Stimulated activated CD8-positive, alpha-beta memory T cell treated with anti-CD3 and anti-CD28 coated beads, Interleukin-7, amount 100 ng/mL, for 24 hours (primary cell): Measurements from ENCODE around the gene PLPP6.
"Not testable (repeated sequence)": the region's sequence is repeated elsewhere in the genome, so short reads cannot be mapped to it uniquely, and the experiment has no call there.

Experiments
- DNase-seq: peaks from one replicate; pipeline ENCODE4 v3.0.0-alpha.2; 2020; ENCODE audit warnings: low read depth

PLPP6 gene

GRCh38 chr9:4662108-4662988 is at the start of gene PLPP6:
TSS of gene PLPP6 (plus strand) at chr9:4662294. CDS start at chr9:4662376, 82 bp downstream.
- peak; percentile 59 for DNase-seq

DNA sequence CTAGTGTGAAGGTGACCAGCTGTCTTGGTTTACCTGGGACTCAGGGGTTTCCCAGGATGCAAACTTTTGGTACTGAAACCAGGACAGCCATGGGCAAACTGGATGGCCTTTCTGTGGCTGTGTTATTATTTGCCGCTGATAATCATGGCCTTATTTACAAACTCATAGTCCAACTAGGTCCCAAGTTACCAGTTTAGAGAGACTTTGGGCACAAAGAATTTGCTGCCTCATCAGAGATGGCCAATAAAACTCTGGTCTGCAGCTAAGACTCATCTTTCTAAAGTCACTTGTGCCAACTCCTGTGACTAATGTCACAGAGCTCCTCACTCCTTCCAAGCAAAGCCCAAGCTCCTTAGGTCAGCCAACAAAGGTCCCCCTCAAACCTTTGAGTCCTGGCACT is 47.5 kb upstream of the PLPP6 start:
- no peak for DNase-seq

DNA sequence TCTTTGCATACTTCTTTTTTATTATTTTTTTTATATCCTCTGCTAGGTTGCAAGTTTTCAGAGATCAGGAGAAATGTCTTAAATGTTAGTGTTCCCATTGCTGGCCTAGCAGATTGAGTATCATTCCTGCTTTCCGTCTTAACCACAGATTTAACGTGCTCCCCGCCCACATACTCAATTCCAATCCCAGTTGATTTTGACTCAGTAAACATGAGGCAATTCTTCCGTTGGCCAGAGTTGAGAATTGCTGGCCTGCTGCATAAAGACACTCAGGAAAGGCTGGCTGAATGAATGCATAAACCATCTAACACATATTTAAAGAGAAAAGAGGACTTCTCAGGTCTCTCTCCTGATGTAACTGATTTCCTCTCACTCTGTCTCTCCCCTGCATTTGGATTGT is 46.8 kb upstream of the PLPP6 start:
- no peak for DNase-seq

DNA sequence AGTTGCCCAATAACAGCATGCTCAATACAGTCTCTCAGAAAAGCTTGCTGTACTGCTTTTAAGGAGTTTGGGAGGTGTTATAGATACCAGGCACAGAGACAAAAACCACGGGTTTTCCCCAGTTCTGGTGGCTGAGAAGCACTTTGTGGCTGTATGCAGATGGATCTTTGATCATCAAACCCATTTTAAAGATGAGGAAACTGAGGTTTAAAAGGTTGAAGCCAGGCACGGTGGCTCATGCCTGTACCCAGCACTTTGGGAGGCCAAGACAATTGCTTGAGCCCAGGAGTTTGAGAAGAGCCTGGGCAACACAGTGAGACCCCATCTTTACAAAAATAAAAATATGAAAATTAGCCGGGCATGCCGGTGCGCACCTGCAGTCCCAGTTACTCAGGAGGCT is 46.3 kb upstream of the PLPP6 start:
- DNase-seq, result no peak

DNA sequence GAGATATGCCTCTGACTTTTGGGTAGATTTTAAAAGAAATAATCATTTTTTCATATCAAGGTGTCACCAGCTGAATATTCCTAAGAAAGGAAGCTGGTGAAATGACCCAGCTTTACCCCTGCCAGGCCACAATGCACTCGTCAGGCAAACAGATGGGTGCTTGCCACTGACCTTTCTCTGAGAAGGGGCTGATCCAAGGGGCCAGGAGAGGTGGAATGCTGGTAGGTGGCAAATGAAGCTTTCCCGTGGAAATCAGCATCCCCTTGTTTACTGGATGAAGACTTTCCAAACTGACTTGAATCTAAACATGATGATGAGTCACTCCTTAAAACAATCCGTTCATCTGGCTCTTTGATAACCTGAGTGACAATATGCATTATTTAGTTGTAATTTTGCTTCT is 44.3 kb upstream of the PLPP6 start:
- no peak for DNase-seq

DNA sequence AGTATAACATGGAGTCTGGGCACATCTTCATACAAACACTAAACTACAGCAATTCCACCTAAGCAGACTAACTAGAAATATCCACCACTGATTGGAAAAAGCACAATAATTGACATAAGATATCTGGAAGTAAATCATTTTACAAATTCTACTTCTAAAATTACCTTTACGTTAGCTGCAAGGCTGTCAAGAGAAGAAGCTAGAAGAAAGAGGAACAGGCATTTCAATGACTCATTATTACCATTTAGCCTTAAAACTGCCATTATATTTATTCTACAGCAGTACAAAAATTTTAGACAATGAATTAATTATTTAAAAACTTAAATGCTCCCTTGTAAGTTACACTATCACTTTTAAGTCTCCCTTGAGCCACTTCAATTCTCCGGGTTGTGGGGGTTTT is 43.4 kb upstream of the PLPP6 start:
- no peak for DNase-seq

- no peak for DNase-seq
Observed at GRCh38 chr9:4620057-4620765, 41.9 kb upstream of the PLPP6 start.

DNA sequence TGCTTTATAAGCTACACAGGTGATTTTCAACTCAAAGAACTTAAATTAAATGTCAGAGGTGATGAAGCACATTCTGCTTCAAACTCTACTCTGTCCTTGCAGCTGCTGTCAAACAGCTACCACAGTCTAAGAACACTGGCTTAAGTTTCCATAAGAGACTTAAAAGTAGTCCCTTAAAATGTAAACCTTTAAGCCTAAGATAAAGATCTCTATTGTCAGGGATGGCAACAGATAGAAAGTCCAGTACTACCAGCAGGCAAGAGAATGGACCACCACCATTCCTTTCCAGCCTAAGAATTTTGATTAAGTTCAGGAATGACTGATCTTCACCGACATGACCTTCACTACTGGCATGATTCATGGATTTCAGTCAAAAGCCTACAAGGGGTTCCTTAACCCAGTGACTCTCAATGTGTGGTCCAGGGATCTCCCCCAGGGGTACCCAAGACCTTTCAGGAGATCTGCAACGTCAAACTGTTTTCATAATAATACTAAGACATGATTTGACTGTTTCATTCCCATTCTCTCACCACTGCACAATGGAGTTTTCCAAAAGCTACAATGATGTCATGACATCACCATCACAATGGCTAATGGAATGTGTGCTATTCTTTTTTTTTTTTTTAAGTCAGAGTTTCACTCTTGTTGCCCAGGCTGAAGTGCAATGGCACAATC is 41.1 kb upstream of the PLPP6 start:
- no peak for DNase-seq

GRCh38 chr9:4622016-4622415 is 40.1 kb upstream of the PLPP6 start:
- no peak for DNase-seq

- DNase-seq, result no peak
Observed at GRCh38 chr9:4630836-4631235, 31.3 kb upstream of the PLPP6 start.

DNA sequence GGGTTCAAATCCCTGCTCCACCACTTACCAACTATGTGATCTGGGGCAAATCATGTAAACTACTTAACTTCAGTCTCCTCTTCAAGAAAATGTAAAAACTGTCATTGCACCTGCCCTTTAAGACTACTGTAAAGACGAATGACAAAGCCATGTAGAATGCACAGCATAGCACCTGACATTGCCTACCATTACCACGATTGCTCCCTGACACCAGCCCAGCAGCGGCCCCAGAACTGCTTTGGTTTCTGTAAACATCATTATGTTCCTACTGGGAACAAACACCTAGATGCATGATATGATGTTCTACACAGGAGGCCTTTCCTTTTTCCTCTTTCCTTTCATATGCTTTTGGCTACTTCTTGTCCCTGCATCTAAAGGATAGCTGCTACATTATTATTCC is 23.1 kb upstream of the PLPP6 start:
- DNase-seq, result no peak

DNA sequence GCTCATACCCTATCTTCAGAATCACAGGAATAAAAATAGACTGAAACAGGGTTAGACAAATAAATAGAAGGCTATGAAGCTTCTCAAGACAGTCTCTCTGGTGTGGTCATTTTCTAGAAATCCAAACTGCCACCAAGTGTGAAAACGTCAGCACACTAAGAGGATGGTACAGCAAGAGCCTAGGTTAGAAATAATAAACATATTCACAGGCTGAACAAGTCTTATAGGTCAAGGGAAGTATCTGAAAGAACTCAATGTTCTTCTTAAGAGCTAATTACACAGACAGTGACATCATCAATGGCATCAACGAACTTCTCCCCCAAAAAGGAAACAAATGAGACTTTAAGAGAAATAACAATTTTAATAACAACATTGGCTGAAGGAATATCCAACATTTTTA is 22.7 kb upstream of the PLPP6 start:
- DNase-seq, result no peak

DNA sequence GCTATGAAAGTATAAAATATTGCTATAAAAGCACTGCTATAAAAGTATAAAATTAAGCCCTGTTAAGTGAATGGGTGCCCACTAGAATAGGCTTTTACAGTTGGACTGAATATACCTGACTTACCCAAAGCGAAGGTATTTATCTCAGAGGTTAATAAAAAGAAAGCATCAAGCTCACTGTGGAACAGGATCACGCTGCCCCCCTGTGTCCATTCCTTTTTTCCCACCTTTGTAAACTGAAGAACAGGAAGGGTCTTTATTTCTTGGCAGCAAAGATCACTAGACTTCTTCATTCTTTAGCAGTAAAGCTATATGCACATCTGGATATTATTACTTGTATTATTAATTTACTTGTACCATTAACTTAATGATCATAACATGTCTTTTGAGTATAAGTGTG is 22.1 kb upstream of the PLPP6 start:
- DNase-seq, result no peak

DNA sequence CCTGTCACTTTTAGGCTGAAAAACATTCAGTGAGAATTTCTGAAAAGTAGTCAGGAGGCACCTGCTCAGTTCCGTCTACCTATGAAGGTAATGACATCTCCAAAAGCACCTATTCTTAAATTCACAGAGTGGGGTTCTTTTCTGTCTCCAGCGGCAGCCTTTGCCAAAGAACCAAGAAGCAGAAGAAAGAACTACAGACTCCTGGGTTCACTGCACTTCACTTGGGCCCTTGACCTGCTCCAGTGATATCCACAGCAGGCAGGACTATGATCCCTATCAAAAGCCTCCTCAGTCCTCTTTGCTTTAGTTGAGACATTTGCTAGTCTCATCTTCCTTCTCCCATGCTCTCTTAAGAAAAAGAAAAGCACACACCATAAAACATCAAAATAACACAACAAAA is 19.7 kb upstream of the PLPP6 start:
- no peak for DNase-seq

GRCh38 chr9:4654084-4654483 is 8.0 kb upstream of the PLPP6 start:
- no peak for DNase-seq

GRCh38 chr9:4654538-4654937 is 7.6 kb upstream of the PLPP6 start:
- DNase-seq, result no peak

GRCh38 chr9:4656196-4656595 is 5.9 kb upstream of the PLPP6 start:
- DNase-seq, result not testable (repeated sequence)

GRCh38 chr9:4656621-4657020 is 5.5 kb upstream of the PLPP6 start:
- no peak for DNase-seq

DNA sequence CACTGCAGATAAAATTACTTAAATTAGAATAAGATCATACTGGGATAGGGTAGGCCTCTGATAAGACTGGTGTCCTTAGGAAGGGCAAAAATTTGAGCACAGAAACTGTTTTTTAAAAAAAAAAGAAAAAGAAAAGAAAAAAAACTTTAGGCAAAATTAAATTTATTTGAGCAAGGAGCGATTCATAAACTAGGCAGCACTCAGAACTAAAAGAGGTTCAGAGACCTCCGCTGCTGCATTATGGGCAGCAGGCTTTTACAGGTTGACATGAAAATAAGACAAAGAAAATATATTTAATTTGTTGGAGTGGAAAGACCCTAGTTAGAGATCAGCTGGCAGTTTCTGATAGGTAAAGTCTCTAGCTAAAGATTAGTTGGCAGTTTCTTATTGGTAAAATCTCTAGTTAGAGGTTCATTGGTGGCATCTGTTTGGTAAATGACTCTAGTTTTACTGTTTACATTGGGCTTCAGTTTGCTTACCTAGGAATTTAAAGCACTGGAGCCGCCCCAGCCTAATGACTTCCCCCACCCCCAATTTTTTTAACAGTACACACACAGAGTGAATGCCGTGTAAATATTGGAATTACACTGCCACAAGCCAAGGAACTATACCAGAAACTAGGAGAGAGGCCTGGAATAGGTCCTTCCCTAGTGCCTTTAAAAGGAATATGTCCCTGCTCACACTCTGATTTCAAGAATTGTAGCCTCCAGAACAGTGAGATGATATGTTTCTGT is 4.5 kb upstream of the PLPP6 start:
- DNase-seq, result no peak

GRCh38 chr9:4660665-4661064 is 1.4 kb upstream of the PLPP6 start:
- DNase-seq, result not testable (repeated sequence)

DNA sequence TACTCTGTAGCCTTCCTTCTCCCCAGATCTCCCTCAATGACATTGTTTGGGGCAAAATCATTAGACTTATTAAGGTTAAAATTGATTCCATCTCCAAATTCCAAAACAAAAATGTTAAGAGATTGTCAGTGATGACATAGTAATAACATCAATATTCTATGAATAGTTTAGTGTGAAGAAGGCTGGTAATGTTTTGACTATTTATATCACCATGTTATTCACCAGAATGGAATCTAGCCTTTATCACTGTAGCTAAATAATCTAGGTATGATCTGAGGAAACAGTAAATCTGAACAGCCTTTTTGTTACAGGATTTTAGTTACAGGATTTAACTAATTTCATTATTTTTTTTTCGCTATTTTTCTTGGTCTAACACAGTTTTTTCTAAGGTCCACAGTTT is 929 bp upstream of the PLPP6 start:
- no peak for DNase-seq

DNA sequence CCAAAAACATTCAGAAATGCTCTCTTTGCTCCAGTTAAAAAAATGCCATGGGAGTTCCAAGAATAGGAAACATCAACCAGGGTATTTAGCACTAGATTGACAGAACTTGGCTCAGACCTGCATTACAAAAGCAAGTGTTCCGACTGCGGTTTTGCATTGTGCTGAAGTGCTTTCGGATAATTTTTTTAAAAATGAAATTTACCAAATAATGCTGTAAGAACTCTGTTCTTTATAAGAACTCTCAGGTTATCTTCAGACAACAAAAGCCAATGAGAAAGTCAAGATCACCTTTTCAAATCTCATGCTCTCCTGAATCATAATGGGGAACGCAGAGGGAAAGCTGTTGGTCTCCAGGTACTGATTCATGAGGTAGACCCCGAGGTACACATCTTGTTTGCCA is 483 bp upstream of the PLPP6 start:
- DNase-seq, result no peak
